Occipital lobe (tissue), 2 donors: ENCODE measurements around the gene DGKZ. TPM values are rescaled to one million over a fixed set of nuclear protein-coding genes. Genes with fewer than 3 reads are reported as not detected.
"Not testable (repeated sequence)": the region's sequence is repeated elsewhere in the genome, so short reads cannot be mapped to it uniquely, and the experiment has no call there.

ENCODE experiments used
- DNase-seq: peaks from one replicate; lab custom pipeline; 2025; lab: John Stamatoyannopoulos, UW
- total RNA-seq: library from RNA; depleted of rRNA; stranded (reverse); fragments of >200 nt; gene quantifications from one replicate; pipeline ENCODE4 v1.2.3, GENCODE V29; 2014

DGKZ gene
- total RNA-seq, 1 donor from 2014 or later: 33.5 TPM

GRCh38 chr11:46366260-46366659 lies 19.0 kb downstream of the DGKZ start:
- DNase-seq: no peak

- no peak for DNase-seq
These were observed 19.4 kb downstream of the DGKZ start for GRCh38 chr11:46366661-46367161.

GRCh38 chr11:46367244-46367915 lies 20.1 kb downstream of the DGKZ start:
- DNase-seq: peak; percentile 54

DNA sequence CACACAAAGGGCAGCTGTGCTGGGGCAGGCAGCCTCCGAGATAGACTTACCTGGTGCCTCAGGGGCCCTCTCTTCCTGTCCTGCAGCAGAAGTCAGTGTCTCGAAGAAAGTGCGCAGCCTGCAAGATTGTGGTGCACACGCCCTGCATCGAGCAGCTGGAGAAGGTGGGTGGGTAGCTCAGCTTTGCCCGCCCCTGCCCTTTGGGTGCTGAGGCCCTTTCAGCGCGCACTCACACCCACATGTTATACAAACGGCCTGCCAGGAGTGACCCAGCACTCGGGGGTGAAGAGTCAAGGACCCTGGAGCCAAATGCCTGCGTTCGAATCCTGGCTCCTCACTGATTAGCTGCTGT lies 20.6 kb downstream of the DGKZ start:
- no peak for DNase-seq

DNA sequence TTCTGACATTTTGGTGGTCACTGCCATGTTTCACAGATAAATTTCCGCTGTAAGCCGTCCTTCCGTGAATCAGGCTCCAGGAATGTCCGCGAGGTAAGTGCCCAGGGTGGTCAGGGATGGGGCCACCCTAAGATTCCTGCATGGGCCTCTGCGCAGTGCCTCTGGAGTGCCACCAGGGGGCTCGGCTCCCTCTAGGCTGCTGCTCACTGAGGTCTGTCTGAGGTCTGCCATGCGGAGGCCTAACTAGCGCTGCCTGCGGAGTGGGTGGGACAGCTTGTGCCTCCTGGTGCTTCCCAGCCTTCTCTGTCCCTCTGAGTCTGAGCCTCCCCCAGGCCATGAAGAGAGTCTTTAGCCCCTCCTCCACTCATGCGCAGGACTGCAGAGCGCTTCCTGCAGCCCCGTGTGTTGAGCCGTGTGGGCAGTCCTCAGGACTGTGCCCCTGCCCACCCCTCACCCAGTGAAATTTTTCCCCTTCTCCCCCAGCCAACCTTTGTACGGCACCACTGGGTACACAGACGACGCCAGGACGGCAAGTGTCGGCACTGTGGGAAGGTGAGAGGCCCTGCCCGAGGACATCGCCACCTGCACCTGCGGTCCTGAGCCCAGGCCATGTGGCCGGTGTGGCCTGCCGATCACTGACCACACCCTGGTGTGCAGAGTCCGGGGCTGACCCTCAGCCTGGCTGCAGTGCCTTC lies 22.3 kb downstream of the DGKZ start:
- peak; percentile 49 for DNase-seq

DNA sequence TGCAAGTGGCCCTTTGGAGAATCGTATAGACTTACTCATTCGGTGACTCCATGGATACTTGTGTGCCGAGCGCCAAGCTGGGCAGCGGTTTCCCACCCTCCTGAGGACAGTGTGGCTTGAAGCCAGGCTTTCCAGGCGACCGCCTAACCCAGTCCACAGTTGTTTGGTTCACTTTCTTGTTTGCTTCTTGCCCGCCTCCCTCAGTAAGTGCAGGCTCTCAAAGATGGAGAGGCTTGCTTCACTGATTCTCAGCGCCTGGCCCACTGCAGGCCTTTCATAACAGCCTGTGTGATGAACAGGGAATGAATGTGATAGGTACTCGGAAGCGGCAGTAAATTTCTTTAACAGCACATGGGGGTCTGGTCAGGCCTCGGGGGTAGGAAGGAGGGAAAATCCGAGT lies 23.0 kb downstream of the DGKZ start:
- no peak for DNase-seq

DNA sequence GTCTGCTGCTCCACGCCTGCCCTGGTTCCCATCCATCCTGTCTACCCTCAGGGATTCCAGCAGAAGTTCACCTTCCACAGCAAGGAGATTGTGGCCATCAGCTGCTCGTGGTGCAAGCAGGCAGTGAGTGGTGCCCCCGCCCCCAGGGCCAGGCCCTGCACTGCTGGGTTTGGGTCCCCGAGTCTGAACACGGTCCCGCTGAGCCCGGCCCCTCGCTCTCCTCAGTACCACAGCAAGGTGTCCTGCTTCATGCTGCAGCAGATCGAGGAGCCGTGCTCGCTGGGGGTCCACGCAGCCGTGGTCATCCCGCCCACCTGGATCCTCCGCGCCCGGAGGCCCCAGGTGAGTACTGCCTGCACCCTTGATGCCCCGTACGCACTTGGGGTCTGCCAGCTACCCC lies 24.0 kb downstream of the DGKZ start:
- not testable (repeated sequence) for DNase-seq

- DNase-seq: no peak
These were observed 24.8 kb downstream of the DGKZ start for GRCh38 chr11:46372086-46372485.

- DNase-seq: not testable (repeated sequence)
These were observed 25.2 kb downstream of the DGKZ start for GRCh38 chr11:46372501-46372900.

- DNase-seq: no peak
These were observed 26.8 kb downstream of the DGKZ start for GRCh38 chr11:46373787-46374740.

GRCh38 chr11:46374815-46375214 lies 27.6 kb downstream of the DGKZ start:
- no peak for DNase-seq

DNA sequence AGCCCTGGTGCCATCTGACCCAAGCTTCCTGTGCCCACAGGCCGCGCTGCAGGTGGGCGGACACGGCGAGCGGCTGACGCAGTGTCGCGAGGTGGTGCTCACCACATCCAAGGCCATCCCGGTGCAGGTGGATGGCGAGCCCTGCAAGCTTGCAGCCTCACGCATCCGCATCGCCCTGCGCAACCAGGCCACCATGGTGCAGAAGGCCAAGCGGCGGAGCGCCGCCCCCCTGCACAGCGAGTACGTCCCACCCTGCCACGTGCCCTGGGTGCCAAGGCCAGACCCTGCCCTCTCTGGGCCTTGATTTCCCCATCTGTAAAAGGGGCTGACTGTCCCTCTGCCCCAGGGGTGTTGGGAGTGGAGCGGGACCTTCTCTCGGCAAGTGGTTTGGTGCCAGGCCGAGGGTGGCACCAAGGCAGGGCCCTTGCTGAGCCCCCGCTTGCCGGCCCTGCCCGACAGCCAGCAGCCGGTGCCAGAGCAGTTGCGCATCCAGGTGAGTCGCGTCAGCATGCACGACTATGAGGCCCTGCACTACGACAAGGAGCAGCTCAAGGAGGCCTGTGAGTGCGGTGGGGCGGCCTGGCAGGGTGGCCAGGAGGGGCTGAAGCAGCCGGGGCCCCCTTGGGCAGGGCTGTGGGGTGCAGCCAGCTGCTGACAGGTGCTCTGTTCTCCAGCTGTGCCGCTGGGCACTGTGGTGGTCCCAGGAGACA lies 28.3 kb downstream of the DGKZ start:
- DNase-seq: no peak

GRCh38 chr11:46376258-46377050 lies 29.2 kb downstream of the DGKZ start:
- DNase-seq: no peak

DNA sequence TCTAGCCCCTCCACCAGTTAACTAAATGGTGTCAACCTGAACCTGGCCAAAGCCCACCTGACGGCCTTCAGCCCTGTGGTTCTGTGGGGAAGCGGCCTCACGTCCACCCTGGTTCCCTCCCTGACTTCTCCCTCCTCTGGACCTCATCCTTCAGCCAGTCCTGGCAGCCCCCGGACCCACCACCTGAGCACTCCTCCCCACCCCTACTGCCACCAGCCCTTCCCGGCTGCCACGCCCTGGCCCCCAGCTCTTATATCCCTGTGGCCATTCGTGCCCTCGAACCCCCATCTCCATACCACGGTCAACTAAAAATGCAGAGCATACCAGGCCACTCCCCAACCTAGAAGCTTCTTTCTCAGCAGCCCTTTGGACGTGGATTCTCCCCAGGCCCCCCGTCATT lies 30.0 kb downstream of the DGKZ start:
- DNase-seq: no peak

- DNase-seq: no peak
These were observed 30.6 kb downstream of the DGKZ start for GRCh38 chr11:46377831-46378230.

- DNase-seq: no peak
These were observed 31.0 kb downstream of the DGKZ start for GRCh38 chr11:46378296-46378695.

DNA sequence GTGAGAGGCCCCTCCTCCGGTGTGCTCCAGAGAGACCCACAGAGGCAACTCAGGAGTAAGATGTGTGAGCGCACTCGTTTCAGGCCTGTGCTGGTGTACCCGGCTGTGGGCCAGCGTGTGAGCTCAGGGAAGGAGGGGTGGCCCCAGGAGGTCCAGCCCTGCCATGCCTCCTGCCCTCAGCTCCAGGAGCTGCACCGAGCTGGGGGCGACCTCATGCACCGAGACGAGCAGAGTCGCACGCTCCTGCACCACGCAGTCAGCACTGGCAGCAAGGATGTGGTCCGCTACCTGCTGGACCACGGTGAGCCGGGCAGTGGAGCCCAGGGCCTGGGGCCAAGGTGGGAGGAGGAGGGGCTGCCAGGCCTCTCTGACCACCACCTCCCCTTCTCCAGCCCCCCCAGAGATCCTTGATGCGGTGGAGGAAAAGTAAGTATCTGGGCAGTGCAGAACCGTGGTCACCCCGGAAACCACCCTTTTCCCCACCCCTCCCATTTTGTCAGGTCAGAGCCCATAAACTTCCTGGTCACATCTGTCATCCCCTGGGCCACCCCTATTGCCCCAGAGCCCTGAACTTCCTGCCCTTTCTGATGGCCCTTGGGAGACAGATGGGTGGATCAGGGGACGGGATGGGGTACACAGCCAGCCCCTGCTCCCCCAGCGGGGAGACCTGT lies 31.7 kb downstream of the DGKZ start:
- no peak for DNase-seq

GRCh38 chr11:46379482-46380293 lies 32.4 kb downstream of the DGKZ start:
- DNase-seq: not testable (repeated sequence)
